Glutamatergic neuron (in vitro differentiated cells): ENCODE measurements around the gene ING4. TPM values are rescaled to one million over a fixed set of nuclear protein-coding genes. Genes with fewer than 3 reads are reported as not detected.
A peak's percentile ranks its signal among the peaks of the same experiment; 100 is the strongest.

ENCODE experiments used
- DNase-seq: peaks from one replicate; pipeline ENCODE4 v3.0.0; 2022
- H3K27ac Mint-ChIP-seq: one replicate; pipeline ENCODE4 v1.8.0; 2020; ENCODE audit warnings: mild to moderate bottlenecking, mixed read lengths, inconsistent platforms; ENCODE audit not compliant: unreplicated experiment
- H3K27me3 Mint-ChIP-seq: one replicate; pipeline ENCODE4 v1.8.0; 2020; ENCODE audit warnings: mild to moderate bottlenecking, moderate library complexity, mixed read lengths, inconsistent platforms; ENCODE audit not compliant: unreplicated experiment
- H3K36me3 Mint-ChIP-seq: one replicate; pipeline ENCODE4 v1.8.0; 2020; ENCODE audit warnings: mild to moderate bottlenecking, mixed read lengths, inconsistent platforms; ENCODE audit not compliant: unreplicated experiment
- H3K4me1 Mint-ChIP-seq: one replicate; pipeline ENCODE4 v1.8.0; 2020; ENCODE audit warnings: mild to moderate bottlenecking, low read depth, mixed read lengths, inconsistent platforms; ENCODE audit not compliant: unreplicated experiment
- H3K4me3 Mint-ChIP-seq: one replicate; pipeline ENCODE4 v1.8.0; 2020; ENCODE audit warnings: mild to moderate bottlenecking, mixed read lengths, inconsistent platforms; ENCODE audit not compliant: unreplicated experiment
- H3K9me3 Mint-ChIP-seq: one replicate; pipeline ENCODE4 v1.8.0; 2020; ENCODE audit warnings: mild to moderate bottlenecking, moderate library complexity, mixed read lengths, inconsistent platforms; ENCODE audit not compliant: unreplicated experiment
- CTCF ChIP-seq: fragments of 200-600 bp; sonication (generic); IDR thresholded peaks from one replicate; pipeline ENCODE4 v1.5.0; 2021; ENCODE audit not compliant: partially characterized antibody, unreplicated experiment
- total RNA-seq: library from RNA; stranded (reverse); fragmentation: NEBNext Ultra II Directional; extraction: Animal tissue kit (Norgen Biotek cat#: 25700); gene quantifications from one replicate; pipeline ENCODE4 v1.2.1, GENCODE V29; 2021; ENCODE audit not compliant: unreplicated experiment

The ING4 gene
- total RNA-seq, 1 donor from 2014 or later: 76.9 TPM

DNA sequence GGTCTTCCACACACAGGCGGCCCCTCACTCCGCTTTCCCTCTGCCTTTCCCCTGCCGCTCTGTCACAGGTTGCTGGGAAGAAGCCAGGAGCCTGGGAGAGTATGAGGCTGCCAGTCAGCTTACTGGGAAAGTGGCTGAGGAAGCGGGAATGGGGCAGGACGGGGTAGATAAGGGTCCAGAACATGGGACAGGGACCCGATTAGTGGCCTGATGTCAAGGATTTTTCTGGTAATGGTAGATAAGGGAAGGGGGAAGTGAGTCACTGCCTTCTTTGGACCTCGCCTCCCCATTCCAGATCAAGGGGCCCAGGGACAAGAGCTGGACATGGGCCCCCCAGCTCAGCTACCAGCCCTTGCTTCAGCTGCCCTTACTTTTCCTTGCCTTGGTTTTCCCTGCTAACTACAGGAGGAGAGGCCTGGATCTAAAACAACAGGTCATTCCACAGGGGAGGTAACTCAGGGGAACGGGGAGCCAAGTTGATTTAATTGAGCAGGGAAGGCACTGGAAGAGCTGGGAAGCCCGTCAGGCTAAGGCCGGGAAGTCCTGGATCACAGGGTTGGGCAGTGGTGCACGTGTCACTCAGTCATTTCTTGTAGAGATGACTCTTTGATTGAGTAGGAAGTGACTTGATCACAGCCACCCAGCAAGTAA lies 23.6 kb downstream of the ING4 start:
- Mint-ChIP-seq H3K36me3 (peaks cover 24% of the 10 kb centered on the region), H3K4me3 (no peak overlapping the region), H3K27ac (peak overlapping the region; percentile 33), H3K4me1 (peaks cover 7% of the 10 kb centered on the region), H3K27me3 (peaks cover 8% of the 10 kb centered on the region), H3K9me3 (peaks cover 5% of the 10 kb centered on the region)
- TF ChIP-seq CTCF: no peak
- no peak for DNase-seq

- no peak overlapping the region for H3K4me3 Mint-ChIP-seq
- peaks cover 10% of the 10 kb centered on the region for H3K27me3 Mint-ChIP-seq
- DNase-seq: no peak
- no peak for TF ChIP-seq CTCF
- peaks cover 16% of the 10 kb centered on the region for H3K36me3 Mint-ChIP-seq
- H3K27ac Mint-ChIP-seq: no peak overlapping the region
- peaks cover 9% of the 10 kb centered on the region for H3K4me1 Mint-ChIP-seq
- H3K9me3 Mint-ChIP-seq: peaks cover 5% of the 10 kb centered on the region
These were observed 24.6 kb downstream of the ING4 start for GRCh38 chr12:6638305-6638704.

GRCh38 chr12:6635856-6636531 lies 26.9 kb downstream of the ING4 start, which contains the start of gene LPAR5:
Gene LPAR5 (minus strand): TSS chr12:6635959. CDS start chr12:6621248, 14,711 bp downstream.
- H3K36me3 Mint-ChIP-seq: peaks cover 5% of the 10 kb centered on the region
- H3K27me3 Mint-ChIP-seq: peaks cover 9% of the 10 kb centered on the region
- peaks cover 3% of the 10 kb centered on the region for H3K9me3 Mint-ChIP-seq
- peak within 1 kb of the TSS; percentile 16 for H3K4me3 Mint-ChIP-seq
- TF ChIP-seq CTCF: no peak
- no peak within 1 kb of the TSS for H3K27ac Mint-ChIP-seq
- no peak for DNase-seq
- peaks cover 17% of the 10 kb centered on the region for H3K4me1 Mint-ChIP-seq

GRCh38 chr12:6635375-6635855 lies 27.5 kb downstream of the ING4 start:
- no peak overlapping the region for H3K27ac Mint-ChIP-seq
- H3K4me1 Mint-ChIP-seq: peaks cover 17% of the 10 kb centered on the region
- peak; percentile 36 for DNase-seq
- TF ChIP-seq CTCF: no peak
- H3K27me3 Mint-ChIP-seq: peaks cover 8% of the 10 kb centered on the region
- H3K9me3 Mint-ChIP-seq: no peaks in the 10 kb centered on the region
- H3K36me3 Mint-ChIP-seq: no peaks in the 10 kb centered on the region
- no peak overlapping the region for H3K4me3 Mint-ChIP-seq
